Bronchial epithelial cell (primary cell): ENCODE results near the gene ENOX2. TPM values are rescaled to one million over a fixed set of nuclear protein-coding genes. Genes with fewer than 3 reads are reported as not detected.

Source experiments
- DNase-seq: peaks from one replicate; pipeline ENCODE4 v3.0.0-alpha.2; 2010; ENCODE audit warnings: low read depth
- FAIRE-seq: peaks from 2 replicates; lab custom pipeline; 2011; peaks lifted over from hg19 to GRCh38; lab: Jason Lieb, UNC
- H3K27me3 ChIP-seq: 2 replicates; pipeline ENCODE4 v1.5.1; 2011; ENCODE audit warnings: low read length; ENCODE audit not compliant: control insufficient read depth, insufficient read depth
- H3K36me3 ChIP-seq: 2 replicates; pipeline ENCODE4 v1.5.1; 2011; ENCODE audit warnings: low read length; ENCODE audit not compliant: control insufficient read depth, insufficient read depth
- H3K4me3 ChIP-seq: 2 replicates; pipeline ENCODE4 v1.5.1; 2011; ENCODE audit warnings: mild to moderate bottlenecking, low read depth, low read length, control low read depth
- total RNA-seq: library from RNA; depleted of rRNA; stranded (reverse); fragments of >200 nt; gene quantifications from 2 replicates; pipeline ENCODE4 v1.2.1, GENCODE V29; 2014
- TF ChIP-seq, protein P1 (sequence below): IDR thresholded peaks from 2 replicates; pipeline ENCODE4 v1.5.1; 2011; ENCODE audit warnings: mild to moderate bottlenecking, moderate library complexity, low read length, control low read depth, inconsistent platforms; ENCODE audit not compliant: insufficient read depth, severe bottlenecking

Gene ENOX2
- total RNA-seq, 1 donor from 2014 or later = 13.2 TPM

DNA sequence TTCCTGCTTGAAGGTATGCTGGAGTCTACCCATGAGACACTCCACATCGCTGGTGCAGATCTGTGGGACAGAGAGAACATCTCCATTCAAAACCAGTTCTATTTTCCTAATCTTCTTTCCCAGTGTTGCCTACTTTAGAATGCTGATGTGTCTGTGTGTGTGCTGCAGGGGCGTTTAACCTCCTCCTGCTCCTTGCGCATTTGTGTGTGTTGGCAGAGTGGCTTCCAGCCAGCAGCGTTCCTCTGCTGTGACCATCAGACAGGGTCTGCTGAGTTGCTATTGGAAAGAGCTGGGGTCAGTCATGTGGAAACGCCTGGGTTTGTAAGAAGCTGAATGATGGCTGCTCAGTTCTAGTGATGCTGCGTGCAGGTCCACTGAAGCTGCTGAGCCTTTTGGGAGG is 277.6 kb downstream of the ENOX2 start:
- FAIRE-seq (no peak), DNase-seq (no peak)
- Histone ChIP-seq H3K27me3 (no peaks in the 10 kb centered on the region), H3K4me3 (no peak overlapping the region), H3K36me3 (no peaks in the 10 kb centered on the region)
- TF ChIP-seq, protein P1, sequence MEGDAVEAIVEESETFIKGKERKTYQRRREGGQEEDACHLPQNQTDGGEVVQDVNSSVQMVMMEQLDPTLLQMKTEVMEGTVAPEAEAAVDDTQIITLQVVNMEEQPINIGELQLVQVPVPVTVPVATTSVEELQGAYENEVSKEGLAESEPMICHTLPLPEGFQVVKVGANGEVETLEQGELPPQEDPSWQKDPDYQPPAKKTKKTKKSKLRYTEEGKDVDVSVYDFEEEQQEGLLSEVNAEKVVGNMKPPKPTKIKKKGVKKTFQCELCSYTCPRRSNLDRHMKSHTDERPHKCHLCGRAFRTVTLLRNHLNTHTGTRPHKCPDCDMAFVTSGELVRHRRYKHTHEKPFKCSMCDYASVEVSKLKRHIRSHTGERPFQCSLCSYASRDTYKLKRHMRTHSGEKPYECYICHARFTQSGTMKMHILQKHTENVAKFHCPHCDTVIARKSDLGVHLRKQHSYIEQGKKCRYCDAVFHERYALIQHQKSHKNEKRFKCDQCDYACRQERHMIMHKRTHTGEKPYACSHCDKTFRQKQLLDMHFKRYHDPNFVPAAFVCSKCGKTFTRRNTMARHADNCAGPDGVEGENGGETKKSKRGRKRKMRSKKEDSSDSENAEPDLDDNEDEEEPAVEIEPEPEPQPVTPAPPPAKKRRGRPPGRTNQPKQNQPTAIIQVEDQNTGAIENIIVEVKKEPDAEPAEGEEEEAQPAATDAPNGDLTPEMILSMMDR = no peak

DNA sequence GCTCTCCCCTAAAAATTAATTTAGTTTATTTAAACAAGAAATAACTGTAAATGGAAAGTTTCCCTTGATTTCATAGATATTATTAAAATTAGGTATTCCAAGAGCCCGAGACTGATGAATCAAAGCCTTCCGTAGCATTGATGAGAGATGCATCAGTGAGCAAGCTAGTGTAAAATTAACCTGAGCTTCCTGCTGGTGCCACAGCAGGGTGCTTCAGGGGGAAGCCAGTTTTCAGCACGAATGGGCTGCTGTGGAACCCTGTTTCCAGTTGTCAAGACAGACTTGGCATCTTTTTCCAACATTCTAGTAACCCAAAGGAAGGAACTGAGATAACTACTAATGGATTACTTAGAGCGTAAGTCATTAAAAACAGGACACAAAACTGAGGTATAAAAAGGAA is 279.5 kb downstream of the ENOX2 start:
- FAIRE-seq (no peak), DNase-seq (no peak)
- Histone ChIP-seq H3K36me3 (no peaks in the 10 kb centered on the region), H3K4me3 (no peak overlapping the region), H3K27me3 (no peaks in the 10 kb centered on the region)
- TF ChIP-seq, protein P1 = no peak

DNA sequence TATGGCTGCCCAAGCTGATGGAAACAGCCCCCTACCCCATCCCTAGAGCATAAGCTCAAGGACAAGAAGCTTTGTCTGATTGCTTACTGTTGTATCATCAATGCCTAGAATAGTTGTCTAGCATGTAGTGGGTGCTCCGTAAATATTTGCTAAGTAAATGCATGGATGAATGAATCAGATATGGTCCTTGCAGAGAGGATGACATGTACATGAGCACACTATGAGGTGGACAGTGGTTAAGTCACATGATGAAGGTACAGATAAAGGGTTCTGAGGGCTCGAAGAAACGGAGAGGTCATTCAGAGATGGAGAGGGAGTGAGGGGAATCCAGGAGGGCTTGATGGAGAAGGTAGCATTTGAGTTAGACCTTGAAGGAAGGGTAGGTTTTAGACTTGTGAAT is 287.1 kb downstream of the ENOX2 start:
- Histone ChIP-seq H3K4me3 (no peak overlapping the region), H3K27me3 (no peaks in the 10 kb centered on the region), H3K36me3 (no peaks in the 10 kb centered on the region)
- TF ChIP-seq, protein P1 = no peak
- DNase-seq (no peak), FAIRE-seq (no peak)

DNA sequence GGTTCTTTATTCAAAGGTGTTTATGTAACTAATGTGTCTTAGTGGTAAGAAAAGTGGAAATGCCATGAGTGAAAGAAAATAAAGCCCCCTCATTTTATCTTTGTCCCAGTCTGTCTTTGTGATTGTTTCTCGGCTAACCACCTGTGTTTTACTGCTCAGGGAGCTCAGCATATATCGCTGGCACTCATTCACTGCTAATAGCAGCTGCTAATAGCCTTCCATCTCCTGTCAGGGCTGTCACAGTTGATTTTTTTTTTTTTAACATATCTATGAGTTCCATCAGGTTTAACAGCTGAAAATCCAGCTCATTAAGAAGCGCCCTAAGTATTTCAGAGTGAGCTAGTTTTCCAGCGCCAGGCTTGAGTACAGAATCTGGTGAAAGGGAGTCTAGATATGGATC is 295.6 kb downstream of the ENOX2 start:
- Histone ChIP-seq H3K4me3 (no peak overlapping the region), H3K36me3 (no peaks in the 10 kb centered on the region), H3K27me3 (no peaks in the 10 kb centered on the region)
- FAIRE-seq = no peak
- TF ChIP-seq, protein P1 = no peak
- no peak for DNase-seq

DNA sequence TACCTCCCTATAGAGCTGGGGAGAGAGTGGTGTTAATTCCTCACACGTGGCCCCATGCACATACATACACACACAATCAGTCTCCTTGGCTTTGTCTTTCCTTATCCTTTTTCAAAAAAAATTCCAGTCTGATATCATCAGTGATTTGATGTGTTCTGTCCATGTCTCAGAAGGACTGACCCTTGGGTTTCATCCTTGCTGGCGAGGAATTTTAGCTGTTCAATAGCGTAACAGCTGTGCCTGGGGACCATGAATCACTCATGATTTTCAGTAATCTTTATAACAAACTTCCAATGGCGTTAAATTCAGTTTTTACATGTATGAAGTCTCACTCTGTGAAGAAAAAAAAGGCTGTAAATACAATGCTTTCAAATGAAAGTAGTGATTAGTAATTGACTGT is 296.6 kb downstream of the ENOX2 start:
- no peaks in the 10 kb centered on the region for H3K27me3 ChIP-seq
- H3K4me3 ChIP-seq = no peak overlapping the region
- no peaks in the 10 kb centered on the region for H3K36me3 ChIP-seq
- FAIRE-seq (no peak), DNase-seq (no peak)
- TF ChIP-seq, protein P1 = no peak

DNA sequence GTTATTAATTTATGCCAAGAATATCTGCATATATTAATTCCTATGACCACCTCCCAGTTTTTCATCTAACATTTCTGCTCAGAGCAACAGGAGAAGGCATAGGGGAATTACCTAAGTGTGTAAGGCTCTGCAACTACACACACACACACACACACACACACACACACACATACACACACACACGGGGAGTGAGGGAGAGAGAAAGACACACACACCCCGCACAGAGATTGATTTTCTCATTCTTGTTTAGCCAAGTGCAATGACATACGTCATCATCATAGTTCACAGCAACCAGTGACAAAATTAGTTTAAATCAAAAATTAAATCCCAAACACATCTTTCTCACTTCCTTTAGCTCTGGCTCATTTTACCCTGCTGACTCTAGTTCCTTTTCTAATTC is 298.1 kb downstream of the ENOX2 start:
- TF ChIP-seq, protein P1 = no peak
- H3K4me3 ChIP-seq = no peak overlapping the region
- no peak for FAIRE-seq

More for the DNA sequence above, 298.1 kb downstream of the ENOX2 start:
- Histone ChIP-seq H3K36me3 (no peaks in the 10 kb centered on the region), H3K27me3 (no peaks in the 10 kb centered on the region)
- DNase-seq = no peak
